GM19035 (cell line): ENCODE measurements around the gene DDX10.

ENCODE experiments used
- ATAC-seq: cut with Tn5 transposase; IDR thresholded peaks from one replicate; pipeline ENCODE4 v1.9.1; 2021; ENCODE audit not compliant: unreplicated experiment

The DDX10 gene

DNA sequence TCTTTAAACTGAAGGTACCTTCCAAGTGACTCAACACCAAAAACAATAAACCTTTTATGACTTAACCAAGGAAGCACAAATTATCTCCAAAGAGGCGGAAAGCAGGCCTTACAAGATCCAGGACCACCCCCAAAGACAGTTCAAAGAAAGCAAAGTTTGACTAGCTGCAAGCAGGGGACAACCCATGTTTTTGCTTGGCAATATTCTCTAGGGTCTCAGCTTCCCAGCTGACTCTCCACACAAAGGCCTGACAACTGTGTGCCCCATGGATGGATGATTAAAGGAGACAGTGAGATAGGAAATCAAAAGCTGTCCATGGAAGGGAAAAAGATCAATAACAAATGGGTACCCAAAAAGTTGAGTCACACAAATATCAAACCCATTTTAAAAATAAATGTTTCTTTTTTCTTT, 232.2 kb downstream of the DDX10 start:
- no peak for ATAC-seq

- no peak for ATAC-seq
Measured at GRCh38 chr11:108897916-108898315, 233.0 kb downstream of the DDX10 start.

DNA sequence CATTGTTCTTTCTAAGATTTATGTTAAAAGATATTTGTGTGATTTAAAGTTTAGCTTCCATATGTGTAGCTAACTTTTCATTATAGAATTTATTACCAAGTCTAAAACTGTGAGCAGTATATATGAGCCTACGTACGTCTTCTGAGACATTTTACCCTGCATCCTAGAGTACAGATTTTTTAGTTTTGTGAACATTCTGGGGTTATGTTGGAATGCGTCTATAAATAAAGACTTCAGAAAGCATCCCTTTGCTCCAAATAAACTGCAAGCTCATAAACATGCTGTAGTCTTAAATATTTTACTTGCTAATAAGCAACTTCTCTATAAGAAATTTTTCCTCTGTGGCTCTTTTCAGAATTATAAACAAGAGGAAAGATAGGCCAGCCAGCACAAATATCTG, 236.5 kb downstream of the DDX10 start:
- no peak for ATAC-seq

DNA sequence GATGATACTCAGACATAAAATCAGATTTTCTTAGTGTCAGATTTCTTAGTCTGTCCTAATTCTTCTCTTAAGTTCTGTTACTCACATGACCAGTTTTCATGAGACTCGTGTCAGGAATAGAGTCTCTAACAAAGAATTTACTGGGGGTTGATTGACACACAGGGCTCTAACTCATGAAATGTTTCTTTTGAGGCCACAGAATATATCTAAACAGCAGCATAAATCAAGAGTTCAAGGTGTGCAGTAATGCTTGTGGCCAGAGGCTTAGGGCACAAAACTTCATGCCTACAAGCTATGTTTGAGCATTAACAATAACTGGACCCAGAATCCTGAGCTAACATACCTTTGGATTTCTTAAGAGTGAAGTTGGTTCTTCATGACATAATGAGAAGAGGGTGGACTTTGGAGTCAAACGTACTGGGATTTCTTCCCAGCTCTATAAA, 237.2 kb downstream of the DDX10 start:
- ATAC-seq, result no peak

DNA sequence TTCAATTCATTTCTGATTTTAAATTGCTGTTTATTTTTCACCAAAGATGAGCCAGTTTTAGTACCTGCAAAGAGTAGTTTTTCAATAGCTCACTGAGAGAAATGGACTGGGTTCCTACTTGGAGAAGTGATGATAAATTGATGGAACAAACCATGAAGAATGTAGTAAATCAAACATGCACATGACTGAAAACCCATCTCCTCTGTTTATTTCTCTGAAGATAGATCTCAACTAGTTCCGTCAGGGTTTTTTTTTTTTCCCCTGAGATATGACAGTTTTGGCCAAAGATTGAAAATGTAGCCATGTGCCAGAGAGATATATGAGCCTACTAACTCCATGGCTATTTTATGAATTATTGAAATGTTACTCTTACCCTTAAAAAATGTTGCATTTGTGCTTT, 239.6 kb downstream of the DDX10 start:
- no peak for ATAC-seq

DNA sequence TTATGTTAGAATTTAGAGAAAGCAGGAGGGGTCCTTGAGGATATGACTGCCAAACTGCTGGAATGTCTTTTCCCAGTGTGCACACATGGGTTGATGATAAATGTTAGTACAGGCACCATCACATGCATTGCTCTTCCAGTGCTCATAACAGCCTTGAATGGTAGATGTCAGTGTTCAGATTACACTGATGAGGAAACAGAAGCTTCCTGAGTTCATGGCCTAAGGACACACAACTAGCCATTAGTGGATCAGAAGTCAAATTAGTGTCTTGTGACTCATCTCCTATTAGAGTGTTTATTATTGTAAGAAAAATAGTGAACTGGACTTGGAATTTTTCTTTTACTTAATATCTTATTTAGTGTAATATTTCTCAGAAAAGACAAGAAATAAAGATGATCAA, 241.5 kb downstream of the DDX10 start:
- ATAC-seq, result no peak

DNA sequence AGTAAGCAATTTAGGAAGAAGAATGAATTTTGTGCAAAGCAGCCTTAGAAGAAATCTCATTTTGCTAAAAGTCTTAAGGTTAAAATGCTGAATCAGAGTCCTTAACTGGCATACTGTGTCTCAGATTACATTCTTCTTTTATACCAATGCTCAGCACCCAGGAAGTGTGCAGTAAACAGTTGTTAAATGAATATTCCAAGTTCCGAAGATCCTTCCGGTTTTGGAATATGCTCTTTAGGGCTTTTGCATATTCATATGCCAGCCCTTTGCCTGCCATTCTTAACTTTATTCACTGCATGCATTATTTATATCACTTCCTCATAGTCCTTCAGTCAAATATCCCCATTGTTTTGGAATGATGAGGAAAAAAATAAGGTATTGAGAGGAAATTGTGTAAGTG, 242.0 kb downstream of the DDX10 start:
- no peak for ATAC-seq

GRCh38 chr11:108909041-108909440, 244.2 kb downstream of the DDX10 start:
- no peak for ATAC-seq

- no peak for ATAC-seq
Measured at GRCh38 chr11:108909921-108910320, 245.1 kb downstream of the DDX10 start.

- ATAC-seq, result no peak
Measured at GRCh38 chr11:108912581-108912980, 247.7 kb downstream of the DDX10 start.

- ATAC-seq, result no peak
Measured at GRCh38 chr11:108913204-108913603, 248.3 kb downstream of the DDX10 start.

- ATAC-seq, result no peak
Measured at GRCh38 chr11:108914211-108914610, 249.3 kb downstream of the DDX10 start.

- no peak for ATAC-seq
Measured at GRCh38 chr11:108914981-108915380, 250.1 kb downstream of the DDX10 start.

DNA sequence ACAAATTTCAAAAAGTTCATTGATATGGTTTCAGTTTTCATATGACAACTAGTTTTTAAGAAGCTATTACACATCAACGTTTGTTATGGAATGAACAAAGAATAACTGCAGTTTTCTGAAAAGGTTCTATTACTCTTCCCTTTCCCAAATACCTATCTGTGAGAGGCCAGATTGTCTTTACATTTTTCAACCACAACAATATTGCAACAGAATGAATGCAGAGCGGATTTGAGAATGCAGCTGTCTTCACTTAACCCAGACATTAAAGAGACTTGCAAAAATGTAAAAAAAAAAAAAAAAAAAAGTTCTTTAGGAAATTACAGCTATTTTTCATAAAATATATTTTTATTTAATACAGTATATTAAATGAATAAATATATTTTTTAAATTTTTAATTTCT, 250.8 kb downstream of the DDX10 start:
- no peak for ATAC-seq

- ATAC-seq, result no peak
Measured at GRCh38 chr11:108916290-108916689, 251.4 kb downstream of the DDX10 start.

DNA sequence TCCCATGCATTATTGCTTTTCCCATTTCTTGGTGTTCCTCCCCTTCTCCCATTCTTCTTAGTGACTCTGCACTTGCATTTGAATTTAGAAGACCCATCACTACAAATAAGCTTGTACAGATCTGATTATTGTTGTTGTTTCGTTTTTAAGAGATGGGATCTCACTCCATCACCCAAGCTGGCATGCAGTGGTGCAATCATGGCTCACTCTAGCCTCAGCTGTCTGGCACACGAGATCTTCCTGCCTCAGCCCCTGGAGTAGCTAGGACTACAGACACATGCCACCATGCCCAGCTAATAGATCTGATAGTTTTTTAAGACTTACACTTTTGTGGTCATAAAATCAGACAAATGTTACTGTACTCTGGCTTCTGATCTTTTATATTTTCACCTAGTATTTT, 252.1 kb downstream of the DDX10 start:
- ATAC-seq, result no peak

GRCh38 chr11:108921211-108921610, 256.3 kb downstream of the DDX10 start:
- no peak for ATAC-seq

DNA sequence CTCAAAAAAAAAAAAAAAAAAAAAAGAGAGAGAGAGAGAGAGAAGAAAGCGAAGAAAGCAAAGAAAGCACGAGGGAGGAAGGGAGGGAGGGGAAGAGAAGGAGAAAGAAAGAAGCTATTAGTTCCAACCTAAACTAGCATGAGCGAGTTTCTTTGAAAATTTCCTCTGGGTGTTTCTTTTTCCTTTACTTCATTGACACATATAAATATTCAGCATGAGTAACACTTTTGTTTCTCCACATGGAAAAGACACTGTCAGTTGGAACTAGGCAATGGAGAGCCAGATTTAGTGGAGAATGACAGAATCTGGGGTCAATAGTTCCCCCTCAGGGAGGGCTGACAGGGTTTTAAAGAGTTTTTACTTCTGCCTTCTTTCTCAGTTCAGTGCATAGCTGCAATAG, 257.4 kb downstream of the DDX10 start:
- ATAC-seq, result no peak

DNA sequence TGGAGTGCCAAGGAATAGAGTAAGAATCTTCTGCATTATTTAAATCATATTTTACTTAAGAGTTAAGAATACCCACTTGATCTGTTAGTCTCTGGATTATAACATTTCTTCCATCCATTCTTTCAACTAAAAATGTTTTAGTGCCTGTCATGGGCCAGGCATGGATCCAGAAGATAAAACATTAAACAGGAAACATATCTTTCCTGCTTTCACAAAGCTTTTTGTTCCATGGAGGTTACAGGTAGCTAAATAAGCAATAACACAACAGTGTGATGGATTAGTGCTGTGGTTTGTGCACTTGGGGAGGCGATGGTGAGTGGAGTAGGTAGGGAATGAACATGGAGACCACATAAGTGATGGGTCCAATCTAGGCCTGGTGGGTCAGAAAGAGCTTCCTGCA, 258.5 kb downstream of the DDX10 start:
- ATAC-seq, result no peak

DNA sequence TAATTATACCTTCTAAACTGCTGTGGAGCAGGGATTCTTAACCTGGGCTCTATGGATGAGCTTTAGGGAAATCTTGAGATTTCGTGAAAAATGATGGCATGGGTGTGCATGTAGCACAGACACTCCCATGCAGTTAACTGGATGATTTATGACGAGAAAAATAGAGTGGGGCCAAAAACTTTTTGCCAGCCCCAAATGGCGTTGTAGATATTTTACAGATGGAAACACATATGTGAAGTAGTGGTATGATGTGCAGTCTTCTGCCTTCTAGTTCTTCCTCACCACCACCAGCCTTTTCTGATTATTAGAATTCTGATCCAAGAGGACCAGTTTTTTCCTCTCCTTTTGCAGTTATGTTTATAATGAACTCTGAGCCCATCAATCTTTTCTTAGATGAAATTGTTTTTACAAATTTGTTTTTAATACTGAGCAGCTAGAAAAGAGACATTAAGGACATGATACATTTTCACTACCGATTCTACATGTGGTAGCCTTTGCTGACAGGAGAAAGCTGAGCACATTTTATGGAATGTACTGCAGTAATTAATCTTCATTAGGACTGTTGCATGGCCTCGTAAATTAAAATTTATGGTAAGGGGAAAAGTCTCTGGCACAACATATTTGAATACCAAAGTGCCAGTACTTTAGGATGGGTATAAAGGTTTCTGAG, 261.4 kb downstream of the DDX10 start:
- no peak for ATAC-seq

DNA sequence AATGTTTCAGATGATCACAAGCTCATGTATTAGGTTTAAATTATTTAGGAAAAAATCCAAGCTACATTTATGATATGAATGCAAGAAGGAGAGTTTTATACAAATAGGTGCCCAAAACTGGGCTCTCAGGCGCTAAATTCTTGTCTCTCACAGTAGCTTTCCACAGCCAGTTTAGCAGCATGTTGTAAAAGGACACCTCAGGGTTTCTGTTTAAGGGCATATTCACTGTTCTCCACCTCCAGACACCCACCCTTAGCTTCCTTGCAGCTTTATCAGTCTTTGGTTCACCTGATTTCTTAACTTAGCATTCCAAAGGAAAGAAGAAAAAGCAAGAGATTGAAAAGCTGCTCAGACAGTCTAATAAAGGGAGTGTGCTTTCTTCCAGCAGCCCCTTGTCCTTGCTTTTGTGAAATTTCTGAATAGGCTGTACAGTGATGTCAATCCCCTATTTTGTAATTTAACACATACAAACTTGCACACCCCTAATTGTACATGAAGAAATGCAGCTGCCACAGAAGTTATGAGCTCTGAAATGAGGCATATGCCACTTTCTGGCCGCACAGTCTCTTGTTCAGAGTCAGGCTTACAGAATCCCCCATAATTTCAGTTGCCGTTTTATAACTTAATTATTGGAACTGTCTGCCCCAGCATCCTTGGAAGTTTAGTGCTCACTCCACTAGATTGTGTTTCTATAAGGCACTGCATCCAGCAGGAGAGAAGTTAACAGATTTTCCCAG, 262.1 kb downstream of the DDX10 start:
- ATAC-seq, result no peak

- no peak for ATAC-seq
Measured at GRCh38 chr11:108927791-108928545, 263.1 kb downstream of the DDX10 start.
